B cell (primary cell): ENCODE data around the gene LEMD1. TPM values are rescaled to one million over a fixed set of nuclear protein-coding genes. Genes with fewer than 3 reads are reported as not detected.

Source experiments
- ATAC-seq: fragments of 200-7000 bp; cut with Tn5 transposase; one replicate; pipeline ENCODE4 v1.10.0; 2021; ENCODE audit warnings: low read depth, mild to moderate bottlenecking, moderate number of reproducible peaks, moderate library complexity
- CTCF ChIA-PET: fragments of 350-600 bp; sonication (Branson Sonifier 250); formaldehyde crosslinking; loops from one replicate; lab custom pipeline; 2021; ENCODE audit warnings: antibody characterized with exemption, inconsistent platforms; lab: Charles Lee
- POLR2A ChIA-PET: fragments of 350-600 bp; sonication (Branson Sonifier 250); formaldehyde crosslinking; loops from one replicate; lab custom pipeline; 2021; ENCODE audit warnings: antibody characterized with exemption; lab: Charles Lee
- DNase-seq: peaks from one replicate; pipeline ENCODE4 v3.0.0; 2013
- H2AFZ ChIP-seq: 2 replicates; pipeline ENCODE4 v1.6.1; 2012; ENCODE audit warnings: mild to moderate bottlenecking, low read depth, low read length; ENCODE audit not compliant: insufficient read depth, poor library complexity, severe bottlenecking
- H3K27ac ChIP-seq, 2 donors: 1 replicate in 1 of 2; 2 replicates in 1 of 2; pipeline ENCODE4 v1.5.1; 2012 to 2013; ENCODE audit warnings: low read length in 2 of 2, mild to moderate bottlenecking in 2 of 2, moderate library complexity in 1 of 2
- H3K27me3 ChIP-seq, 4 experiments: fragments of 200-600 bp in 1 of 4; sonication (generic) in 1 of 4; replicated peaks in 1 of 4; 1 replicate in 2 of 4; 2 replicates in 2 of 4; pipeline versions ENCODE4 v1.6.1 to v1.7.0; 2013 to 2016; ENCODE audit warnings: low read length in 3 of 4, mild to moderate bottlenecking in 2 of 4, mixed read lengths in 1 of 4, moderate library complexity in 1 of 4; ENCODE audit not compliant: insufficient read depth in 4 of 4, control insufficient read depth in 3 of 4; ENCODE audit errors: control extremely low read depth in 1 of 4
- H3K36me3 ChIP-seq, 2 experiments: replicated peaks in 1 of 2; 1 replicate in 1 of 2; 2 replicates in 1 of 2; pipeline versions ENCODE4 v1.6.1 to v1.7.1; 2013; ENCODE audit warnings: low read length in 1 of 2; ENCODE audit not compliant: insufficient read depth in 2 of 2, control insufficient read depth in 1 of 2; ENCODE audit errors: control extremely low read depth in 1 of 2, extremely low read depth in 1 of 2
- H3K4me1 ChIP-seq, 2 donors: fragments of 200-600 bp in 1 of 2; sonication (generic) in 1 of 2; 1 replicate in 1 of 2; 2 replicates in 1 of 2; pipeline versions ENCODE4 v1.5.1 to v1.6.1; 2013 to 2017; ENCODE audit warnings: low read length in 2 of 2; ENCODE audit not compliant: control insufficient read depth in 2 of 2, insufficient read depth in 2 of 2
- H3K4me2 ChIP-seq: replicated peaks from 2 replicates; pipeline ENCODE3; 2012; ENCODE audit warnings: mild to moderate bottlenecking, low read depth, low read length; ENCODE audit not compliant: poor library complexity, severe bottlenecking
- H3K4me3 ChIP-seq, 5 experiments: fragments of 200-600 bp in 1 of 5; sonication (generic) in 1 of 5; 1 replicate in 3 of 5; 2 replicates in 2 of 5; pipeline versions ENCODE4 v1.5.1 to v1.7.0; 2011 to 2016; ENCODE audit warnings: low read length in 4 of 5, mild to moderate bottlenecking in 4 of 5, low read depth in 2 of 5, control low read depth in 1 of 5, moderate library complexity in 1 of 5; ENCODE audit not compliant: insufficient read depth in 1 of 5; ENCODE audit errors: control extremely low read depth in 1 of 5, extremely low read depth in 1 of 5
- H3K79me2 ChIP-seq: fragments of 200-600 bp; sonication (generic); one replicate; pipeline ENCODE4 v1.6.0; 2016; ENCODE audit warnings: low read length; ENCODE audit not compliant: control insufficient read depth, insufficient read depth
- H3K9ac ChIP-seq: fragments of 200-600 bp; sonication (generic); 2 replicates; pipeline ENCODE4 v1.6.1; 2017; ENCODE audit warnings: mild to moderate bottlenecking, low read length, moderate library complexity
- H3K9me3 ChIP-seq, 3 donors: one replicate each; pipeline versions ENCODE4 v1.6.1 to v1.7.1; 2013; ENCODE audit warnings: low read length in 2 of 3; ENCODE audit not compliant: control insufficient read depth in 2 of 3, insufficient read depth in 1 of 3; ENCODE audit errors: control extremely low read depth in 1 of 3
- H4K20me1 ChIP-seq: 2 replicates; pipeline ENCODE4 v1.6.0; 2012; ENCODE audit warnings: mild to moderate bottlenecking, low read length; ENCODE audit not compliant: insufficient read depth, control insufficient read depth, poor library complexity, severe bottlenecking
- H3K27ac Mint-ChIP-seq: one replicate; pipeline ENCODE4 v1.8.0; 2021; ENCODE audit warnings: mixed read lengths
- H3K27me3 Mint-ChIP-seq: one replicate; pipeline ENCODE4 v1.8.0; 2021; ENCODE audit warnings: mixed read lengths
- H3K4me1 Mint-ChIP-seq: one replicate; pipeline ENCODE4 v1.8.0; 2021; ENCODE audit warnings: mixed read lengths
- H3K4me3 Mint-ChIP-seq: one replicate; pipeline ENCODE4 v1.8.0; 2021; ENCODE audit warnings: mixed read lengths
- H3K9me3 Mint-ChIP-seq: one replicate; pipeline ENCODE4 v1.8.0; 2022; ENCODE audit warnings: mixed read lengths; ENCODE audit not compliant: insufficient read depth
- EZH2 ChIP-seq: IDR thresholded peaks from 2 replicates; pipeline ENCODE4 v1.6.1; 2012; ENCODE audit warnings: borderline replicate concordance, low read depth, mild to moderate bottlenecking, moderate library complexity, low read length; ENCODE audit not compliant: insufficient read depth, poor library complexity, severe bottlenecking
- WGBS: methylation state at CpG from one replicate; pipeline ENCODE4 v1.1.5; 2013; ENCODE audit warnings: missing lambda C conversion rate; ENCODE audit not compliant: insufficient coverage; 5-methylcytosine and 5-hydroxymethylcytosine counted together
- intact Hi-C: fragments of 100-400 bp; cut with micrococcal nuclease; formaldehyde crosslinking; loops from one replicate; pipeline ENCODE4 v1.10.0; 2022
- polyA plus RNA-seq: library from polyadenylated mRNA; depleted of rRNA; stranded (reverse); fragments of >200 nt; gene quantifications from 2 replicates; pipeline ENCODE4 v1.2.3, GENCODE V29; 2012
- total RNA-seq, 2 donors: library from RNA; stranded (reverse); fragments of 120-200 nt in 1 of 2; gene quantifications; 1 replicate in 1 of 2; 2 replicates in 1 of 2; pipeline versions ENCODE4 v1.2.3 to v1.2.4, GENCODE V29; 2013 to 2022
- TF ChIP-seq, protein P1 (sequence below): fragments of 200-600 bp; IDR thresholded peaks from one replicate; pipeline ENCODE4 v1.8.0; 2022; ENCODE audit warnings: antibody characterized with exemption, mild to moderate bottlenecking

LEMD1 gene
- total and polyA plus RNA-seq, 2 donors (not counting 1 experiment from before 2014, with no cell fraction given), result 0.57 TPM; not detected in 1

DNA sequence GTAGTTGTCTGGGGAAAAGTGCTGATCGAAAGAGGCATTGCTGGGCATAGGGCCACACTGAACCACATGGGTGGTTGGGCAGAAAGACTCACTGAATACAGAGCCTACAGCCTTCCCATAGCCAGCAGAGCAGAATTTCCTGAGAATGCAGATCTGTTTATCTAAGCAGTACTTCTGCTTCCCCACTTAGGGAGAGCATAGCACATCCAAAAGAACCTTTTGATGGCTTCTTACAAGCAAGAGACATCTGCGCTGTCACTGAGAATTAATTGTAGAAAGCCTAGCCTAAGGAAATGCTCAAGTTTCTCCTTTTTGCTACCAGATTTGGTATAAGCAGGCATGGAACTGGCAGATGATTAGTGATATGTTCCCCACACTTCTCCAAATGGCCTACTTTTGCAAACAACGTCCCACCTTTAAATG is 52.1 kb downstream of the LEMD1 start:
- 30% methylated on average over 2 of the region's 3 CpGs for WGBS
- Mint-ChIP-seq H3K9me3 (no peaks in the 10 kb centered on the region), H3K27ac (no peak overlapping the region), H3K27me3 (peaks cover 37% of the 10 kb centered on the region), H3K4me1 (no peaks in the 10 kb centered on the region), H3K4me3 (no peak overlapping the region)
- DNase-seq (no peak), ATAC-seq (no peak)
- Histone ChIP-seq H3K9ac (no peak overlapping the region), H3K9me3 (no peaks in the 10 kb centered on the region), H3K4me1 (no peaks in the 10 kb centered on the region), H3K27me3 (peaks cover 0 to 5% (median 4%) of the 10 kb centered on the region in 4 experiments), H3K4me3 (no peak overlapping the region), H3K79me2 (no peaks in the 10 kb centered on the region), H4K20me1 (no peaks in the 10 kb centered on the region), H3K4me2 (no peak overlapping the region), H2AFZ (no peak overlapping the region), H3K36me3 (no peaks in the 10 kb centered on the region), H3K27ac (no peak overlapping the region)
- CTCF ChIA-PET, result interaction anchor here (0.7 to 2.3 kb wide), 3 partner anchors 116 to 402 kb away, joined by 3 to 6 read pairs (median 3); no protein-coding TSS in a partner anchor
- intact Hi-C loops, result no loop called here
- no peak for TF ChIP-seq EZH2
- TF ChIP-seq, protein P1, sequence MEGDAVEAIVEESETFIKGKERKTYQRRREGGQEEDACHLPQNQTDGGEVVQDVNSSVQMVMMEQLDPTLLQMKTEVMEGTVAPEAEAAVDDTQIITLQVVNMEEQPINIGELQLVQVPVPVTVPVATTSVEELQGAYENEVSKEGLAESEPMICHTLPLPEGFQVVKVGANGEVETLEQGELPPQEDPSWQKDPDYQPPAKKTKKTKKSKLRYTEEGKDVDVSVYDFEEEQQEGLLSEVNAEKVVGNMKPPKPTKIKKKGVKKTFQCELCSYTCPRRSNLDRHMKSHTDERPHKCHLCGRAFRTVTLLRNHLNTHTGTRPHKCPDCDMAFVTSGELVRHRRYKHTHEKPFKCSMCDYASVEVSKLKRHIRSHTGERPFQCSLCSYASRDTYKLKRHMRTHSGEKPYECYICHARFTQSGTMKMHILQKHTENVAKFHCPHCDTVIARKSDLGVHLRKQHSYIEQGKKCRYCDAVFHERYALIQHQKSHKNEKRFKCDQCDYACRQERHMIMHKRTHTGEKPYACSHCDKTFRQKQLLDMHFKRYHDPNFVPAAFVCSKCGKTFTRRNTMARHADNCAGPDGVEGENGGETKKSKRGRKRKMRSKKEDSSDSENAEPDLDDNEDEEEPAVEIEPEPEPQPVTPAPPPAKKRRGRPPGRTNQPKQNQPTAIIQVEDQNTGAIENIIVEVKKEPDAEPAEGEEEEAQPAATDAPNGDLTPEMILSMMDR, result no peak
- POLR2A ChIA-PET, result no interaction called here

DNA sequence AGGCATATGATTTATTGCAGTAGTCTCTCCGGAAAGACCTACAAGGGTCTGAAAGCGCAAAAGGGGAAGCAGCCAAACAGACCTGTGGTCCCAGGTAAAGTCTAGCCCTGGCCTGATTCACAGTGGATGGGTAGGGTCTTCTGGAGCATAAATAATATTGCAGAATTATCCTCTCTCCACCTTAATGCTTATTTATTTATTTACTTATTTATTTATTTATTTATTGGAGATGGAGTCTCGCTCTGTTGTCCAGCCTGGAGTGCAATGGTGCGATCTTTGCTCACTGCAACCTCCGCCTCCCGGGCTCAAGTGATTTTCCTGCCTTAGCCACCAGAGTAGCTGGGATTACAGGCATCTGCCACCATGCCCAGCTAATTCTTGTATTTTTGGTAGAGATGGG is 53.4 kb downstream of the LEMD1 start:
- Histone ChIP-seq H3K4me3 (no peak overlapping the region), H3K9ac (no peak overlapping the region), H3K27me3 (peaks cover 0 to 4% (median 3%) of the 10 kb centered on the region in 4 experiments), H3K9me3 (no peaks in the 10 kb centered on the region), H2AFZ (no peak overlapping the region), H3K79me2 (no peaks in the 10 kb centered on the region), H3K4me2 (no peak overlapping the region), H3K4me1 (no peaks in the 10 kb centered on the region), H3K27ac (no peak overlapping the region), H3K36me3 (no peaks in the 10 kb centered on the region), H4K20me1 (no peaks in the 10 kb centered on the region)
- intact Hi-C loops, result no loop called here
- ATAC-seq (no peak), DNase-seq (no peak)
- H3K27me3 Mint-ChIP-seq, result peaks cover 26% of the 10 kb centered on the region
- TF ChIP-seq, protein P1, result no peak
- TF ChIP-seq EZH2, result no peak
- H3K9me3 Mint-ChIP-seq, result no peaks in the 10 kb centered on the region
- 77% methylated on average over 5 of the region's 6 CpGs for WGBS
- H3K4me1 Mint-ChIP-seq, result no peaks in the 10 kb centered on the region
- no peak overlapping the region for H3K27ac Mint-ChIP-seq
- ChIA-PET CTCF (interaction anchor here (1.0 to 2.3 kb wide), 3 partner anchors 32 to 156 kb away, joined by 3 to 6 read pairs (median 4); no protein-coding TSS in a partner anchor), POLR2A (no interaction called here)
- H3K4me3 Mint-ChIP-seq, result no peak overlapping the region
